ENCODE measurements around the gene ERG28.
A peak's percentile ranks its signal among the peaks of the same experiment; 100 is the strongest.

The ERG28 gene

GRCh38 chr14:75660238-75660629 is 442 bp downstream of the ERG28 start:
- DNase-seq (ENCODE audit: low read depth in 2 of 2): no peak

GRCh38 chr14:75658957-75659356 is 1.7 kb downstream of the ERG28 start:
- DNase-seq (ENCODE audit: low read depth in 2 of 2): no peak

- DNase-seq (ENCODE audit: low read depth in 2 of 2): no peak
Observed at GRCh38 chr14:75657331-75657730, 3.3 kb downstream of the ERG28 start.

DNA sequence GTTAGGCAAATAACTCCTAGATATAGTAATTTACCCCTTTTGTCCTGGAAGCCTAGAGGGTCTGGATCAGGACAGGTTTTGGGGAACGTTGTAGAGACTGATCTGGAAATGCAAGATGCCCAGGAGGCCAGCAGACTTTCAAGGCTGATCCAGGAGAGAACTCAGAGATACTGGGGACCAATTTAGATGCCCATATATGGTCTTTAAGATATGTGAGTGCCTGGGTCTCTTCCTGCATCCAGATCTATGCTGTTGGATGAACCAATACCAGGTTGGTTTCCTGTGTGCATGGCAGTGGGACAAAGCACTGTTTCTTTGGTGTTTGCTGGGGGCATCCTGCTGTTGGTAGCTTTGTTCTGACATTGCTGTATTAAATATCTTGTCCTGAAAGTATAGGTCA is 5.4 kb downstream of the ERG28 start:
- no peak for DNase-seq (ENCODE audit: low read depth in 2 of 2)

DNA sequence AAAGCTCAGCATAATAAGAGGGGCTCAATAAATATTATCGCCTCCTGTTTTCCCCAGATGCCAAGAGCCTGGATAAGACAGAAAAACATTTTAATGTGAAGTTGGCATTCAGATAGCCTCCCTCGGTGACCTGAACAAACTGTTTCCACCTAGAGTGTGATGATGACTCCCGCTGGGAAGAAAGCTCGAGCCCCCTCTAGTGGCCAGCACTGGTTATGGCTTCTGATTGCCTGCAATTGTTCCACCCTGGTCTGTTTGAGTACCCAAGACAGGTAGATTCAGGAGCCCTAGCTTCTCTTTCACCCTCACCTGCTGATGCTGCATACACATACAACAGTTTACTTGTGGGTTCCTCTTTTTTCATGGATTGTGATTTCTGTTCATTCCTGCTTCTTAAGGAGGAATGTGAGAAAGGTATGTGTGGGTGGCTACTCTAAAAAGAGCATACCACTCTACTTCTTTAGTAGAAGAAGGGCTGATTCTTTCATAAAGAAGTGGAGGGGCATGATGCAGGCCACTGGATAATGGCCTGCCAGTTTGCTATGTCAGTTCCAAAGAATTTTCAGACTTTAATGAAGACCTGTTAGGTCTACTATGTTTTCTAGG is 6.4 kb downstream of the ERG28 start:
- peak; percentile 66 to 78 for DNase-seq (ENCODE audit: low read depth in 2 of 2)

GRCh38 chr14:75653563-75653962 is 7.1 kb downstream of the ERG28 start:
- no peak for DNase-seq (ENCODE audit: low read depth in 2 of 2)

DNA sequence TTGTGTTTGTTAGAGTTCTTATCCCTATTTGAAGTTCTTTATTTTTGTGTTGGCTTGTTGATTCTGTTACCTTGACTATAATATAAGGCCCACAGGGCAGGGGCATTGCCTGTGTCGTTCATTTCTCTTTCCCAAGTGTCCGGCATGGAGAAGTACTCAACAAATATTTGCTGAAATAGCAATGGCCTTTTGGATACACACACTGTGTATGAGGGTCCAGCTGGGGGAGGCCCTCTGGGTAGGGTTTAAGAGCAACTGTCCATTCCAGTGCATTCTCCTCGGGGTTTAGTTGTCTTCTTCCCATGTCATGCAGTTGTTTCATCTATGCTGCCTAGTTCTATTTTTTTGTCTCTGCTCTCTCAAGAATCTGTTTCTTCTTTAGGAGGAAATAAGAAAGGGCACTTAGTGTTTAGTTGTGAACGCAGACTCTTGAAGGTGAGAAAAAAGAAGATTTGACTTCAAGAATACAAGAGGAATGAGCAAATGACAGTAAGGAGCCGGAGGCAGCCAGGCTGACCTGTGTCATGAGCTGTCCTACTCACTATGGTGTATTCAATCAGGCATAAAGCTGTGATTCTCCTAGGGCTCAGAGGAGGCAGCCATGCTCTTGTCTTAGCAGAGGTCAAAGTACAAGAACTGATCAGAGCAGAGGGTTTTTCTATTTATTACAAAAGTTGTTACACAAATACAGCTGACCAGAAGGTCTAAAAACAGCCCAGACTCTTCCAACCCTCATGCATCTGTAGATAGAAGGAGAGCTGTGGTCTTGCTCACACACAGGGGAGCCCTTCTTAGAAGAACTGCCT is 10.2 kb downstream of the ERG28 start:
- no peak for DNase-seq (ENCODE audit: low read depth in 2 of 2)

- no peak for DNase-seq (ENCODE audit: low read depth in 2 of 2)
Observed at GRCh38 chr14:75649773-75650172, 10.9 kb downstream of the ERG28 start.

- no peak for DNase-seq (ENCODE audit: low read depth in 2 of 2)
Observed at GRCh38 chr14:75649337-75649736, 11.3 kb downstream of the ERG28 start.

- no peak for DNase-seq (ENCODE audit: low read depth in 2 of 2)
Observed at GRCh38 chr14:75648066-75648838, 12.4 kb downstream of the ERG28 start.

DNA sequence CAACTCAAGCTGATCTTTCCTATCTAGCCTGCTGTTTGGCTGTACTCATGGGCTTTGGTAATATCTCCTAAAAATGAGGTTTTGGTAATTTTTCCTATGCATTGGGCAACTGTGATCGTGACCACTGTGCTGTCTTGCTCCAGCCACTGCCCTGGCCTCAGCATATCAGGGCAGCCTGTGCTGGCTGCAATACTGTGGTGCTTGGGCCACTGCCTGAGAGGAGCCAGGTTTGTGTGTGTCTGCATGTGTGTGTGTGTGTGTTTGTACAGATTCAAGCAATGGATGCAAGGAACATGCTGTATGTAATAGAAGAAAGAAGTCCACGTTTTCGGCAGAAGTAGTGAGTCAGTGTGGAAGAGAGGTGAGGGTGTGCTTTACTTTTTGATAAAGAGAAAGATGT is 13.0 kb downstream of the ERG28 start:
- DNase-seq (ENCODE audit: low read depth in 2 of 2): no peak

DNA sequence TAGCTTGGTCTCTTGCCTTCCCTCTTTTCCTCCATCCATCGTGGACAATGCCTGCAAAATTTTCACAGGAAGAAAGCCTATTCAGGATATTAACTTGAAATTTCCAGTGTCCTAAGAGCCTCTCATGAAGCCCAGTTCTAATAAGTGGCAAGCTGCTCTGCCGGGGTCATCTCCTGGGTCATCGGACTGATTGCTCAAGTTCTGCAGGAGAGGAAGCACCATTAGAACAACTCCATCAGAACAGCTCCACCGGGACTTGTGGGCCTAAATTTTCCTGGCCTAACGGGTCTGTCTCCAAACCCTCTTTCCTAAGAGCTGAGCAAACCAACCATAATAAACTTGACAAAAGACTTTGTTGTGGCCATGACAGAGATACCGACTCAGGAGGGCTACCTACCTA is 13.9 kb downstream of the ERG28 start:
- no peak for DNase-seq (ENCODE audit: low read depth in 2 of 2)

- DNase-seq (ENCODE audit: low read depth in 2 of 2): no peak
Observed at GRCh38 chr14:75645056-75645455, 15.6 kb downstream of the ERG28 start.

- DNase-seq (ENCODE audit: low read depth in 2 of 2): no peak
Observed at GRCh38 chr14:75643985-75644384, 16.7 kb downstream of the ERG28 start.

- DNase-seq (ENCODE audit: low read depth in 2 of 2): no peak
Observed at GRCh38 chr14:75640876-75641275, 19.8 kb downstream of the ERG28 start.

DNA sequence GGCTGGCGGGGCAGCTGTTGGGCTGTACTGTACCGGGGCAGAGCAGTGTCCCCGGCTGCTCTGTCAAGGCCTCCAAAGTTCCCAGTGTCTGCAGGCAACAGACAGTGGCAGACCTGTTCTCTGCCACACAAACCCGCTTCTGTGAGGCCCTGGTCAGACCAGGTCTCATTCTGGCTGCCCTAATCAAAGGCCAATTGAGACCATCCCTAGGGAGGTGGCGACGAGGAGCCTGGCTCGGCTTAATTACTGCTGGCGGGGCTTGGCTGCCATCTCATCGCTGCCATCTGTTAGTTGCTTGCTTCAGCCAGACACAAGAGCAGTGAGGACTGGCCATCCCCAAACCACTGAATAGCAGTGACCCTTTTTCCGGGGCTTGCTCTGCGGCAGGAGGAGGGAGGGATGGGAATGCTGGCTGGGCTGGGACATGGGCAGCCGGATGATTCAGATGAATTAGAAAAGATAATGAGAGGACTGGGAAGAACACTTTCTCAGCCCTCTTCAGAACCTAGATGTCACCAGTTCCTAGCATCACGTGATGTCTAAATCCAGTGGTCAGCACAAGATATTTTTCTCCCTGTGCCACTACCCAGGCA is 24.5 kb downstream of the ERG28 start:
- no peak for DNase-seq (ENCODE audit: low read depth in 2 of 2)

- DNase-seq (ENCODE audit: low read depth in 2 of 2): no peak
Observed at GRCh38 chr14:75634848-75635247, 25.8 kb downstream of the ERG28 start.

DNA sequence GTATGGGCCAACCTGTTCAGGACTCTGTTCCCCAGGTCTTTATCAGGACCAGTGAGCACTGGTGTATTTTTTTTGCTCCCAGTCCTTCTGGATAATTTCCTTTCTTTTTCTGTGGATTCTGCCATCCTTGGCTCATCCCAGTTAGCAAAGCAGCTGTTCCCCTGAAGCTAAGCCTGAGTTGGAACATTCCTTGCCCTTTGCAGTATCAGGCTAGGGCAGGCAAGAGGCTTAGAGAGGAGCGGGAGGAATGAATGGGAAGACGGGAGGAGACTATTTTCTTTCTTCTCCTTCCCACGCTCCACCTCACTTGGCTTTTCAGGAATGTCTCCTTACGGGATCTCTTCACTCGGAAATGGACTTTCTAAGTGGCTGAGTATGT is 29.2 kb downstream of the ERG28 start:
- DNase-seq (ENCODE audit: low read depth in 2 of 2): no peak

DNA sequence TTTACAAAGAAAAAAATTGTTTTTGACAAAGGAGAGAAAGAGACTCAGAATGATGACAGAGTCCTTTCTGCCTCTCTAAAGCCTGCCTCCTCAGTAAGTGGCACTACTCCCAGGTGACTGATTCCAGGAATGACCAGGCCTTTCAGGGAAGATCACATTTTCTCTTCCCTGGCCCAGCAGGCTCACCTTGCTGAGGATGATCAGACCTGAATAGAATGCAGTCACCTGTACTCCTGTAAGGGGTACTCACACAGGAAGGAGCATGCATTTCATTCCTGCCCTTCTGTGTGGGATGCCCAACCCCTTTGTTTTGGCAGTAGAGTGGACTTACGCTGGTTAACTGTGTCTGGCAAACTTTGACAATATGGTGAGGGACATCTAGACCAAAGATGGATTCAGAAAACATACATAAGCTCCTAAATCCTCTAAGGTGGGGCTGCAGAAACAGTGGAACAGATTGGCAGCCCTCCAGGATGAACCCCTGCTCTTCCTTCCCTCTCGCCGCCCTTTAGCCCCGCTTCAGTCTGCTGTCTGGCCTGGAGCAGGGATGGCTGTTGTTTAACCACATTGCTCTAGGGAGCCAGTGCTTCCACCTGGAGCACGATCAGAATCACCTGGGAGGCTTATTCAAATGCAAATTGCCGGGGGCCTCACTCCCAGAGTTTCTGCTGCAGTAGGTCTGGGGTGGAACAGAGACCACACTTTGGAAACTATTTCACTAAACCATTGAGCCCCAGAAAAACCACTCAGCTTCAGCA is 29.8 kb downstream of the ERG28 start:
- DNase-seq (ENCODE audit: low read depth in 2 of 2): no peak

DNA sequence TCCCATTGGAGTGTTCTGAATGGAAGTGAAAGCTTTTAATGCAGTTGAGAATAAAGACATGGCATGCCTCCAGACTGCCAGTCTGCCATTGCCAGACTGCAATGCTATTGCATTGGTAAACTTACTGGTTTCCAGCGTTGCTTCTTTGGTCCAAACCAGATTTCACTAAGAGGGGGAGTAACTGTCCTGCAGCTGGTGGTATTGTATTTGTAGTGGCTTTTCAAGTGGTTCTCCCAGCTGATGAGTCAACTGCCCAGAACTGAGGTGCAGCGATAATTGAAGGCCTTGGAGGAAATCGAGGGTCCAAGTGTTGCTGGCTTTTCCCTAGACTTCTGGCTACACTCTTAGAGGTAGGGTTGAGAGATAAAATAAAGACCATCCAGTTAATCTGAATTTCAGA is 31.9 kb downstream of the ERG28 start:
- no peak for DNase-seq (ENCODE audit: low read depth in 2 of 2)

DNA sequence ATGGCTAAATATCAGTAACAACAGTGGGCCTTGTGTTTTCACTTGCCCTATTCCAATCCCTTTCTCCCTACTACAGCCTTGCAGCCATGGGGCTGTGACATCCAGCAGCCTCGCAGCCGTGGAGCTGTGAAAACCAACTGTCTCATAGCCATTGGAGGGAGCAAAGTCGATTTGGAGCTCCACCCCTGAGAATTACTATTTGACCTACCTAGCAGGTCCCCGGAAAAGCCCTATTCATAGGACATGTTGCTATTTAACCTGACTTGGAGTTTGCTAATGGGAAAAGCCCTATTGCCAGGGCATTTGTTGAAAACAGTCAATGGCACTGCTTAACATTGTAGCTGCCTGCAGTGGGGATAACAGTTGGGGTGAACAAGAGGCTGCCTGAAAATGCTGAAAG is 33.3 kb downstream of the ERG28 start:
- DNase-seq (ENCODE audit: low read depth in 2 of 2): no peak

GRCh38 chr14:75626863-75627262 is 33.8 kb downstream of the ERG28 start:
- no peak for DNase-seq (ENCODE audit: low read depth in 2 of 2)
